ENCODE measurements around the gene FIBIN. TPM values are rescaled to one million over a fixed set of nuclear protein-coding genes. Genes with fewer than 3 reads are reported as not detected.

The FIBIN gene
- total RNA-seq, 2 donors from 2014 or later: not detected

DNA sequence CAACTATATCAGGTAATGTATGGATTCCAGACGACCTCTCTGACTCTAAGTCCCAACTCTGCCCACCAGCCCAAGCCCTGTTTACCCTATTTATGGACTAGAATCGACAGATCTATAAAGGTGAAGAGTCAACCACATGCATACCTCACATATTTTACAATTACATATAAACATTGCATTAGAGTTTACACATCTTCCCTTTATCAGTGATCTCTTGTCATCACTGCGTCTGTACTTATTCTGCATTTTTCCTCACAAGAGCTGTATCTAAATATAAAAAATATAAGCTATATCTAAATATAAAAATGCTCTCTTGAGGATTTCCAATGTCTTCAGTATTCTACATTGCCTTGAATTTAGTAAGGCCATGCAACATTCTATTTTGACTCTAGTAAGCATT is 8.5 kb downstream of the FIBIN start:
- no peak for DNase-seq (ENCODE audit: low spot score in 2 of 2)
- ATAC-seq: no peak
- peaks cover 0 to 3% of the 10 kb centered on the region in 2 donors for H3K9me3 Mint-ChIP-seq
- no peaks in the 10 kb centered on the region for H3K36me3 Mint-ChIP-seq
- H3K27ac Mint-ChIP-seq: no peak overlapping the region

- no peaks in the 10 kb centered on the region for H3K36me3 Mint-ChIP-seq
- ATAC-seq (no peak), DNase-seq (ENCODE audit: low spot score in 2 of 2) (no peak)
- no peak overlapping the region for H3K27ac Mint-ChIP-seq
- peaks cover 0 to 3% of the 10 kb centered on the region in 2 donors for H3K9me3 Mint-ChIP-seq
Observed at GRCh38 chr11:27002838-27003237, 8.9 kb downstream of the FIBIN start.

DNA sequence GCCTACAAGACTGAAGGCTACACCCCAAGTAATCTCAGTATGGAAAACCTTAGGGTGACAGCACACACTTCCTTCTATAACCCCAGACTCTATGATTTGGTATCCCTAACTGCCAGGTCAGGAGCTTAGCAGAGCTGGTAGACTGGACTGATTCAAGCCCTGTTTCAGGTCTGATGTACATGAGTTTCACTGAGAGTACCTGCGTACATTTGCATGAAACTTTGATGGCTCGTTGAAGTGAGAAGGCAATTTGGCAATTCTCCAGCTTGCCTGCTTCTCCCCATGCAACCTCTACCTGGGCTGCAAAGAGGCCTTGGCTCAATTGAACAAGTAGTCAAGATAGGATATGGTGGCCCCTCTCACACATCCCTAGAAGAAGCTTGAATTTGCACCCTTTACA is 10.2 kb downstream of the FIBIN start:
- H3K9me3 Mint-ChIP-seq: peaks cover 0 to 3% of the 10 kb centered on the region in 2 donors
- no peaks in the 10 kb centered on the region for H3K36me3 Mint-ChIP-seq
- no peak overlapping the region for H3K27ac Mint-ChIP-seq
- ATAC-seq: no peak
- no peak for DNase-seq (ENCODE audit: low spot score in 2 of 2)

DNA sequence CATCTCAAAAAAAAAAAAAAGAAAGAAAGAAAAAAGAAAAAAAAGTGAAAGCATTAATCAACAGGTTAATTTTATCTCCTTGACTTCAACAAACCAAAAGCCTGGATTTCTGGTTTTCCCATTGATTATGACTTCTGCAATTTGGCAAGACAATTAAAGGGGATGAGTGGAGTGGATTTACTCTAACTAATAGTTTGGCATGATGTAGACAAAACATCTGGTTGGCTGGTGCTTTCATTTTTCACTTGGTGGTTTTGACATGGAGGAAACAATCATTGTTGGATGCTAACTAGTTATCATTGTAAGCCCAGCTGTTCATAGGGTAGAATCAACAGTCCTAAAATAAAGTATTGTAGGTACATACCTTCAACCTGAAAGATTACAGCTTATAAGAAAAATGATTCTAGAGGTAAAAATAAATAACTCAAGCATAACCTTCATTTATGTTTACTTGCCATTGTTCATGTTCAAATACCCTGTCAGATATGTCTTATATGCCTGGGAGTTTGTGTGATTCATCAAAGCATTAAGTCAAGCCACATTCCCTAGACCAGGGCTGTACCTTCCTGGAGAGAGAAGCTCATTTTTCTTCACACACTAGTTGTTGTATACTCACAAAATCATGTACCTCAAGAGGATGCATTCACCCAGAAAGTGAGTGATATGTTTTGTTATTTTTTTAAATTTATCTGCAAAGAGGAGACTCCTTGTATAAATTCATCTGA is 15.1 kb downstream of the FIBIN start:
- ATAC-seq (no peak), DNase-seq (ENCODE audit: low spot score in 2 of 2) (no peak)
- no peaks in the 10 kb centered on the region for H3K36me3 Mint-ChIP-seq
- H3K9me3 Mint-ChIP-seq: peaks cover 0 to 4% of the 10 kb centered on the region in 2 donors
- H3K27ac Mint-ChIP-seq: no peak overlapping the region

DNA sequence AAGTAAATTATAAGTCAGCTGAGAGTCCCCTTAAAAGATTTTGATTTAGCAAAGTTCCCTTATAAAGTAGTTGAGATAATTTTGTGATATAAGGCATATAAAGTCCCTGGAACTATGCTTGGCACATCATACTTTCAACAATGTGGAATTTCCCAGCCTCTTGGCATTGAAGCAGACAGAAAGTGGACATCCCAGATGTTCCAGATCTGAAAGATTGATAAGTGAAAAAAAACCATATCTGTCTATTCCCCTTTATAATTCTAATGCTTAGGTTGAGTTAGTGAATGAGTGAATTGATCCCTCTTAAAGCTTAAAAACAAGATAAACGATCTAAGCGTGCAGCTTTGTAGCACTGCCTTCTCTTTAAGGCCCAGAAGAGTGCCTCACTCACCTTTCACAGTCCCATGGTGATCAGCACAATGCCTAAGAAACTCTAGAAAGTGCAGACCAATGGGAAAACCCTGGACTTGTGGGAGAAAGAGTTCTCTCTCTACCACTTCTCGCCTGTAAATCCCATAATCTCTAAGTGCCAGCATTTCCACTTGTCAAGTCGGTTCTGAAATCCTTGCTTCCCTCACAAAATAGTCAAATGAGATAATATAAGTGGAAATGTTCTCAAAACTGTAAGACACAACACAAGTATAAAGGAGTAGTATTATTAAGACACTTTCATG is 17.8 kb downstream of the FIBIN start:
- H3K27ac Mint-ChIP-seq: no peak overlapping the region
- no peak for DNase-seq (ENCODE audit: low spot score in 2 of 2)
- H3K9me3 Mint-ChIP-seq: peaks cover 0 to 4% of the 10 kb centered on the region in 2 donors
- H3K36me3 Mint-ChIP-seq: no peaks in the 10 kb centered on the region
- no peak for ATAC-seq

- DNase-seq (ENCODE audit: low spot score in 2 of 2) (no peak), ATAC-seq (no peak)
- H3K9me3 Mint-ChIP-seq: peaks cover 0 to 4% of the 10 kb centered on the region in 2 donors
- no peak overlapping the region for H3K27ac Mint-ChIP-seq
- no peaks in the 10 kb centered on the region for H3K36me3 Mint-ChIP-seq
Observed at GRCh38 chr11:27012234-27012921, 18.5 kb downstream of the FIBIN start.

- Mint-ChIP-seq H3K9me3 (peaks cover 0 to 4% of the 10 kb centered on the region in 2 donors), H3K36me3 (no peaks in the 10 kb centered on the region), H3K27ac (no peak overlapping the region)
- DNase-seq (ENCODE audit: low spot score in 2 of 2) (no peak), ATAC-seq (no peak)
Observed at GRCh38 chr11:27013781-27014361, 20.0 kb downstream of the FIBIN start.

DNA sequence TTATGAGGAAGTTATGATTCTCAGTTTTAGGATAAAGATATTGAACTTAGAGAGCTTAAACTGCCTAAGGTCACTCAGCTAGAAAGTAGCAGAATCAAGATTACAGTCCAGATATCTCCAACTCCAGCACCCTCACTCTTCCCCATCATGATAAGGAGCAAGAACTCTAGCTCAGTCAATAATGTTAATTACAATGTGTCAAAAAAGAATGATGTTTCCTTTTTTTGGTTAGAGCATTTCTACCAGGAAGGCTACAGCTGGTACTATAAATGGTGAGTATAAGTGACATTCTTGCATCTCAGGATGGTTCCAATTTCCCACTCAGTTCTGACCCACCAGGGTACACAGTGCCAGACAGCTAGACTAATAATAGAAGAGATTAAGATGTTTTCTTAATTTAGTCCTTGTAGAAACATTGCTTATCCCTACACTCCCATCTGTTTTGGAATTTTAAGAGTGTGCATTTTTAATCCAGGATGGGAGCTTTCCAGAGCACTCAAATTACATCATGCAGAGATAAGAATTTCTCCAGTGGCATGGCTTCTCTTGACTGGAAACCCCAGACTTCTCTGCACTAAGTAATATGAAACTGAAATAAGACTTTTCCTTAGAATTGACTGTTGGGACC is 25.1 kb downstream of the FIBIN start:
- H3K36me3 Mint-ChIP-seq: no peaks in the 10 kb centered on the region
- H3K9me3 Mint-ChIP-seq: peaks cover 0 to 4% of the 10 kb centered on the region in 2 donors
- DNase-seq (ENCODE audit: low spot score in 2 of 2) (no peak), ATAC-seq (no peak)
- H3K27ac Mint-ChIP-seq: no peak overlapping the region

DNA sequence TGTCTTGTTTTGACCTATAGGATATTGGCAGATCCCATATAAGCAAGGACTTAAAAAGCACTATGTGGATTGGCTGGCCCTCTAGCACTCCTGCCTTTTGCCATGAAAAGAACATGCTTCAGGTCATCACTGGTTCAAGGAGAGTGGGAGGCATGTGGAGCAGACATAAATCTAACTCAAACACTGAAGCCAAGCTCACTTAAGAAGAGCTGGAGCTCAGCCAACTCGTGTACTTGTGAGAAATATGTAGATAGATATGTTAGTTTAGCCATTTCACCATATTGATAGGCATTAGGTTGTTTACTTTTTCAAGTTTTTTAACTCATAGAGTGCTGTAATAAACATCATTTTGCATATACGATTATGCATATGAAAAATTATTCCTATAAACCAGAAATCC is 26.8 kb downstream of the FIBIN start:
- no peak overlapping the region for H3K27ac Mint-ChIP-seq
- DNase-seq (ENCODE audit: low spot score in 2 of 2) (no peak), ATAC-seq (no peak)
- H3K9me3 Mint-ChIP-seq: peaks cover 0 to 4% of the 10 kb centered on the region in 2 donors
- no peaks in the 10 kb centered on the region for H3K36me3 Mint-ChIP-seq

- DNase-seq (ENCODE audit: low spot score in 2 of 2) (no peak), ATAC-seq (no peak)
- Mint-ChIP-seq H3K9me3 (peaks cover 0 to 4% of the 10 kb centered on the region in 2 donors), H3K36me3 (no peaks in the 10 kb centered on the region), H3K27ac (no peak overlapping the region)
Observed at GRCh38 chr11:27022659-27023251, 28.8 kb downstream of the FIBIN start.

GRCh38 chr11:27024865-27025264 is 31.0 kb downstream of the FIBIN start:
- ATAC-seq (no peak), DNase-seq (ENCODE audit: low spot score in 2 of 2) (no peak)
- Mint-ChIP-seq H3K9me3 (peaks cover 0 to 1% of the 10 kb centered on the region in 2 donors), H3K27ac (no peak overlapping the region), H3K36me3 (no peaks in the 10 kb centered on the region)

- no peak for ATAC-seq
- no peak for DNase-seq (ENCODE audit: low spot score in 2 of 2)
- Mint-ChIP-seq H3K27ac (no peak overlapping the region), H3K36me3 (no peaks in the 10 kb centered on the region), H3K9me3 (no peaks in the 10 kb centered on the region)
Observed at GRCh38 chr11:27025312-27025955, 31.5 kb downstream of the FIBIN start.

DNA sequence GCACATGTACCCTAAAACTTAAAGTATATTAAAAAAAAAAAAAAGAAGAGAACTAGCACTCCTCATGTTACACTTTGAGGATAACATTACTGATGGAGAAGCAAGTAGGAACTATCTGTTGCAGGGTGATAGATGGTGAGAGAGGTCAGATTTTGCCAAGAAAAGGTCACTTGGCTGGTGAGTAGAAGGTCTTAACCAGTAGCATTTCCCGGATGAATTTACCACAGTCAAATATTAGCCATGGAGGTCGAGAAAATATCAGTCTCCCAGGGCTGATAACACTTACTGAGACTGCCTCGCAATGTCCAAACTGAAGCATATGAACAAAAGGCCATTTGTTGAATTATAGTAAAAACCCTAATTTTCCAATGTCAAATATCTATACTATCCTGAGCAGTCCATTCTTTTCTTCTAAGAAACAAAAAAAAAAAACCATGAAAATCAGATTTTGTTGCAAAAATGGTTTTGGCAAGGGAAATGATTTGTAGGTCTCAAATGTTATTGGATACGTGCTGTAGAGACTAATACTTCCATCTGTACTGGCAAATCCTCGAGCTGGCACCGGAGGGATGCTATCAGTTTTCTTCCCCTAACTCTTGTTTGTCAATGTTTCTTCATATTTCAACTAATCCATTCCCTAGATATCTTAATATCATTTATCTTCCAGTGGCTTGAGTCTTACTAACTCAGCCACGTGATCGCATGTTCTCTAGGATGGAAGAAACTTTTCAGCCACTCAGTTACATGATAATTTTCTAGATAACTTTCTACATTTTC is 32.2 kb downstream of the FIBIN start:
- ATAC-seq (no peak), DNase-seq (ENCODE audit: low spot score in 2 of 2) (no peak)
- Mint-ChIP-seq H3K36me3 (no peaks in the 10 kb centered on the region), H3K9me3 (no peaks in the 10 kb centered on the region), H3K27ac (no peak overlapping the region)

DNA sequence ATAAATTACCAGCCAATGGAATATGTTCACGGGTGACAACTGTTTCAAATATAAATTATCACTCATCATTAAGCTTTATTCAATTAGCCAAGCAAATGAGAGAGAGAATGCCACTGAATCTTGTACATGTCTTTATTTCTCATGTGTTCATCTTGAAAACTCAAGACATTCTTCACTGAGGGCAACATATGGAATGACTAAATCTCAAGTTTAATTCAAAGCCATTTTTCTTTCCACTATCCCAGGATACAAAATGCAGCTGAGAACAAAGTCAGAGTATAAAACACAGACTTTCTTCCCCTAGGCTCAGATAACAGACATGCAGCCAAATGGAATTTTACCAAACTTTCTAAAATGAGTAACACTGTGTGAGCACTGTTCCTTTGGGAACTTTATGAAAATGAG is 34.7 kb downstream of the FIBIN start:
- no peaks in the 10 kb centered on the region for H3K36me3 Mint-ChIP-seq

GRCh38 chr11:27029966-27030365 is 36.1 kb downstream of the FIBIN start:
- Mint-ChIP-seq H3K9me3 (peaks cover 11 to 19% of the 10 kb centered on the region in 2 donors), H3K36me3 (no peaks in the 10 kb centered on the region)
- ATAC-seq: no peak

More for the DNA sequence above, 34.7 kb downstream of the FIBIN start:
- ATAC-seq (no peak), DNase-seq (ENCODE audit: low spot score in 2 of 2) (no peak)
- no peak overlapping the region for H3K27ac Mint-ChIP-seq
- peaks cover 3 to 9% of the 10 kb centered on the region in 2 donors for H3K9me3 Mint-ChIP-seq

More at GRCh38 chr11:27029966-27030365, 36.1 kb downstream of the FIBIN start:
- no peak for DNase-seq (ENCODE audit: low spot score in 2 of 2)
- no peak overlapping the region for H3K27ac Mint-ChIP-seq

All from activated naive CD4-positive, alpha-beta T cell treated with anti-CD3 and anti-CD28 coated beads, Interleukin-2, amount 50 U/mL, for 72 hours (primary cell).